ENCODE measurements around the gene COQ8B. TPM values are rescaled to one million over a fixed set of nuclear protein-coding genes. Genes with fewer than 3 reads are reported as not detected.
A peak's percentile ranks its signal among the peaks of the same experiment; 100 is the strongest.

COQ8B gene
- total RNA-seq, 1 donor from 2014 or later, result 26.0 TPM

- Mint-ChIP-seq H3K36me3 (ENCODE audit: low read depth, unreplicated experiment) (peaks cover 2% of the 10 kb centered on the region), H3K27me3 (ENCODE audit: low read depth, unreplicated experiment) (no peaks in the 10 kb centered on the region), H3K4me1 (ENCODE audit: low read depth, unreplicated experiment) (peaks cover 15% of the 10 kb centered on the region), H3K4me3 (ENCODE audit: unreplicated experiment) (no peak overlapping the region), H3K27ac (ENCODE audit: unreplicated experiment) (no peak overlapping the region), H3K9me3 (ENCODE audit: unreplicated experiment) (no peaks in the 10 kb centered on the region)
- H3K9me3 ChIP-seq (ENCODE audit: insufficient read depth, low read depth, low read length), result no peaks in the 10 kb centered on the region
- no peak overlapping the region for H3K4me3 ChIP-seq (ENCODE audit: insufficient read depth, low read depth, low read length)
- no peaks in the 10 kb centered on the region for H4K20me1 ChIP-seq (ENCODE audit: insufficient read depth, low read length)
- peaks cover 15% of the 10 kb centered on the region for H3K79me2 ChIP-seq (ENCODE audit: insufficient read depth, low read length)
- no peak overlapping the region for H3K9ac ChIP-seq (ENCODE audit: low read length)
- DNase-seq (ENCODE audit: low read depth) (no peak), FAIRE-seq (no peak)
- H3K27me3 ChIP-seq (ENCODE audit: insufficient read depth, low read length), result no peaks in the 10 kb centered on the region
- TF ChIP-seq CTCF (IDR thresholded peaks at IDR 0.05; ENCODE audit: insufficient read depth, low read depth, low read length) (no peak), EZH2 (IDR thresholded peaks at IDR 0.05; ENCODE audit: insufficient read depth, low read length) (no peak)
- no peak overlapping the region for H2AFZ ChIP-seq (ENCODE audit: low read depth, low read length)
- no peak overlapping the region for H3K27ac ChIP-seq (ENCODE audit: low read depth, low read length)
- H3K4me2 ChIP-seq (ENCODE audit: low read length), result no peak overlapping the region
- peaks cover 18% of the 10 kb centered on the region for H3K4me1 ChIP-seq (ENCODE audit: insufficient read depth, low read length)
- no peaks in the 10 kb centered on the region for H3K36me3 ChIP-seq (ENCODE audit: insufficient read depth, low read length)
Observed at GRCh38 chr19:40747536-40747935, 30.9 kb upstream of the COQ8B start.

DNA sequence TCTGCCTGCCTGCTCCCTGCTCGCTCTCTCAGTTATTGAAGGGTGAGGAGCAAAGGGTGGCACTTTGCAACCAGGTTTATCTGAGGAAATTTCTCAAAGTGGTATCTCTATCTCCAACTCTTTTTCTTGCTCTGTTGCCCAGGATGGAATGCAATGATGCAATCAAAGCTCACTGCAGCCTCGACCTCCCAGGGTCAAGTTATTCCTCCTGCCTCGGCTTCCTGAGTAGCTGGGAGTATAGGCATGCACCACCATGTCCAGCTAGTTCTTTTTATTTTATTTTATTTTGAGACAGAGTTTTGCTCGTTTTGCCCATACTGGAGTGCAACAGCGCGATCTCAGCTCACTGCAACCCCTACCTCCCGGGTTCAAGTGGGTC lies 28.7 kb upstream of the COQ8B start:
- DNase-seq (ENCODE audit: low read depth) (peak; percentile 39), FAIRE-seq (no peak)
- Histone ChIP-seq H3K27ac (ENCODE audit: low read depth, low read length) (peak overlapping the region; percentile 34), H3K9ac (ENCODE audit: low read length) (peak overlapping the region; percentile 43), H3K36me3 (ENCODE audit: insufficient read depth, low read length) (no peaks in the 10 kb centered on the region), H3K9me3 (ENCODE audit: insufficient read depth, low read depth, low read length) (no peaks in the 10 kb centered on the region), H3K79me2 (ENCODE audit: insufficient read depth, low read length) (no peaks in the 10 kb centered on the region), H3K4me1 (ENCODE audit: insufficient read depth, low read length) (peaks cover 15% of the 10 kb centered on the region), H3K4me2 (ENCODE audit: low read length) (peak overlapping the region; percentile 49), H3K27me3 (ENCODE audit: insufficient read depth, low read length) (no peaks in the 10 kb centered on the region), H2AFZ (ENCODE audit: low read depth, low read length) (peak overlapping the region; percentile 42), H3K4me3 (ENCODE audit: insufficient read depth, low read depth, low read length) (no peak overlapping the region), H4K20me1 (ENCODE audit: insufficient read depth, low read length) (no peaks in the 10 kb centered on the region)
- no peak for TF ChIP-seq EZH2 (IDR thresholded peaks at IDR 0.05; ENCODE audit: insufficient read depth, low read length)
- no peak for TF ChIP-seq CTCF (IDR thresholded peaks at IDR 0.05; ENCODE audit: insufficient read depth, low read depth, low read length)
- Mint-ChIP-seq H3K4me3 (ENCODE audit: unreplicated experiment) (no peak overlapping the region), H3K27ac (ENCODE audit: unreplicated experiment) (peak overlapping the region; percentile 81), H3K27me3 (ENCODE audit: low read depth, unreplicated experiment) (no peaks in the 10 kb centered on the region), H3K36me3 (ENCODE audit: low read depth, unreplicated experiment) (peaks cover 12% of the 10 kb centered on the region), H3K9me3 (ENCODE audit: unreplicated experiment) (no peaks in the 10 kb centered on the region), H3K4me1 (ENCODE audit: low read depth, unreplicated experiment) (peaks cover 14% of the 10 kb centered on the region)

GRCh38 chr19:40744554-40745401 lies 28.1 kb upstream of the COQ8B start:
- DNase-seq (ENCODE audit: low read depth) (no peak), FAIRE-seq (no peak)
- H3K27ac Mint-ChIP-seq (ENCODE audit: unreplicated experiment), result peak overlapping the region; percentile 81
- Histone ChIP-seq H2AFZ (ENCODE audit: low read depth, low read length) (peak overlapping the region; percentile 42), H3K9ac (ENCODE audit: low read length) (peak overlapping the region; percentile 43), H4K20me1 (ENCODE audit: insufficient read depth, low read length) (no peaks in the 10 kb centered on the region), H3K4me3 (ENCODE audit: insufficient read depth, low read depth, low read length) (no peak overlapping the region), H3K27me3 (ENCODE audit: insufficient read depth, low read length) (no peaks in the 10 kb centered on the region), H3K9me3 (ENCODE audit: insufficient read depth, low read depth, low read length) (no peaks in the 10 kb centered on the region), H3K36me3 (ENCODE audit: insufficient read depth, low read length) (peaks cover under 1% of the 10 kb centered on the region), H3K27ac (ENCODE audit: low read depth, low read length) (peak overlapping the region; percentile 34), H3K4me2 (ENCODE audit: low read length) (peak overlapping the region; percentile 49), H3K79me2 (ENCODE audit: insufficient read depth, low read length) (no peaks in the 10 kb centered on the region), H3K4me1 (ENCODE audit: insufficient read depth, low read length) (peaks cover 10% of the 10 kb centered on the region)
- H3K4me1 Mint-ChIP-seq (ENCODE audit: low read depth, unreplicated experiment), result peaks cover 14% of the 10 kb centered on the region
- H3K36me3 Mint-ChIP-seq (ENCODE audit: low read depth, unreplicated experiment), result peaks cover 12% of the 10 kb centered on the region
- no peak for TF ChIP-seq EZH2 (IDR thresholded peaks at IDR 0.05; ENCODE audit: insufficient read depth, low read length)
- no peak for TF ChIP-seq CTCF (IDR thresholded peaks at IDR 0.05; ENCODE audit: insufficient read depth, low read depth, low read length)
- no peak overlapping the region for H3K4me3 Mint-ChIP-seq (ENCODE audit: unreplicated experiment)
- H3K9me3 Mint-ChIP-seq (ENCODE audit: unreplicated experiment), result no peaks in the 10 kb centered on the region
- H3K27me3 Mint-ChIP-seq (ENCODE audit: low read depth, unreplicated experiment), result no peaks in the 10 kb centered on the region

All from astrocyte (in vitro differentiated cells and primary cell).